CD4-positive, alpha-beta T cell treated with Interferon alpha-2 for 1 hour (primary cell): ENCODE results near the gene GNAQ.
"Not testable (repeated sequence)": the region's sequence is repeated elsewhere in the genome, so short reads cannot be mapped to it uniquely, and the experiment has no call there.

Source experiments
- DNase-seq, 2 donors: peaks; one replicate each; pipeline ENCODE4 v3.0.0-alpha.2; 2020 to 2022

The GNAQ gene

DNA sequence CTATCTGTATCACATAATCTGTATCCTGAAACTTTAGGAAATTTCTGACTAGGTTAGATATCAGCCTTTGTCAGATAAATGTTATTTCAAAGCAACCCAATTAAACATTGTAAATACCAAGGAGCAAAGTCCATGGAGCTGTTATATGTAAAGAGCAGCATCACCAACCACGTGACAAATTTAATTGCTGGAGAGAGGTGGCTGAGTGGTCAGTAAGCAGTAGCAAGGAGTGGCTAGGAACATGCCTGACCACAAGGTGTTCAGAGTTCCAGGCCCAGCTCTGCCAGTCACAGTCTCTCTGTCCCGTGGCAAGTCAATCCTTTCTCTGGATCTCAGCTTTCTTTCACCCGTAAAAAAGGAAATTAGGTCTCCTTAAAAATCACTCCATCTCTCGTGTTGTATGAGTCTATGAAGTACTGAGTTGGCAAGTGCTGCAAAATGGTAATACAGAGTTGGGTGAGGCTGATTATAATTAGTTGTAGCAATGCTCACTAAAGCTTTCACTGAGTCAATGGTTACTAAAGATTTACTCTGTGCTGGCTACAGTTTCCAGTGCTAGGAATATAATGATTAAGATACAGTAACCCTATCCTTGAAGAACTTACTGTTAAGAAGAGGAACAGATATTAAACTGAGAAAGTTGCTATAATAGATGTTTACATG is 166.1 kb downstream of the GNAQ start:
- DNase-seq = no peak

DNA sequence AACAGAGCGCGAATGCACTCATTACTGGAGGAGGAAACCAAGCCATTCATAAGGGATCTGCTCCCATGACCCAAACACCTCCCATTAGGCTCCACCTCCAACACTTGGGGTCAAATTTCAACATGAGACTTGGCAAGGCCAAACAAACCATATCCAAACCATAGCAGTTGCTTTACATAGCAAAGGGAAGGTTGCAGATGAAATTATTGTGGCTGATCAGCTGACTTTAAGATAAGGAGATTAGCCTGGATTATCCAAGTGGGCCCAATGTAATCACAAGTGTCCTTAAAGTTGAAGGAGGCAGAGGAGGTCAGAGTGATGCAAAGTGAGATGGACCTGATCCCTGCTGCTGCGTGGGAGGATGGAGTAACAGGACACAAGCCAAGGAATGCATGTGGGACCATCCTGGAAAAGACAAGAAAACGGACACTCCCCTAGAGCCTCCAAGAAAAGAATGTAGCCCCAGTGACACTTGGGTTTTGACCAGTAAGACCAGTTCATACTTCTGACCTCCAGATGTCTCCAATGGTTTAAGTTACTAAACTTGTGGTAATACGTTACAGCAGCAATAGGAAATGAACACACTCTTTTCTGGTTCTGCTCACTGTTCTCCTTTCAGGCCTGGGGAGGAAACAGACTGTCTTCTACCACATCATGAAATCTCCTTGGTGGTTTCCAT is 167.3 kb downstream of the GNAQ start:
- DNase-seq = peak in 1 of 2 donors; percentile 7

DNA sequence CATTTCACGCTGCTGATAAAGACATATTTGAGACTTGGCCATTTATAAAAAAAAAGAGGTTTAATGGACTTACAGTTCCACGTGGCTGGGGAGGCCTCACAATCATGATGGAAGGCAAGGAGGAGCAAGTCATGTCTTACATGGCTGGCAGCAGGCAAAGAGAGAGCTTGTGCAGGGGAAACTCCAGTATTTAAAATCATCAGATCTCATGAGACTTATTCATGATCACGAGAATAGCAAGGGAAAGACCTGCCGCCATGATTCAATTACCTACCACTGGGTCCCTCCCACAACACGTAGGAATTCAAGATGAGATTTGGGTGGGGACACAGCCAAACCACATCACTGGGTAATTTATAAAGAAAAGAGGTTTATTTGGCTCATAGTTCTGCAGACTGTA is 168.0 kb downstream of the GNAQ start:
- DNase-seq = not testable (repeated sequence)

DNA sequence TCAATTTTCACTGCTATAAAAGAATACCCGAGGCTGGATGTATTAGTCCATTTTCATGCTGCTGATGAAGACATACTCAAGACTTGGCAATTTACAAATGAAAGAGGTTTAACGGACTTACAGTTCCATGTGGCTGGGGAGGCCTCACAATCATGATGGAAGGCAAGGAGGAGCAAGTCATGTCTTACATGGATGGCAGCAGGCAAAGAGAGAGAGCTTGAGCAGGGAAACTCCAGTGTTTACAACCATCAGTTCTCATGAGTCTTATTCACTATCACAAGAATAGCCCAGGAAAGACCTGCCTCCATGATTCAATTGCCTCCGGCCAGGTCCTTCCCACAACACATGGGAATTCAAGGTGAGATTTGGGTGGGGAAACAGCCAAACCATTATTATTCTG is 170.7 kb downstream of the GNAQ start:
- not testable (repeated sequence) for DNase-seq

DNA sequence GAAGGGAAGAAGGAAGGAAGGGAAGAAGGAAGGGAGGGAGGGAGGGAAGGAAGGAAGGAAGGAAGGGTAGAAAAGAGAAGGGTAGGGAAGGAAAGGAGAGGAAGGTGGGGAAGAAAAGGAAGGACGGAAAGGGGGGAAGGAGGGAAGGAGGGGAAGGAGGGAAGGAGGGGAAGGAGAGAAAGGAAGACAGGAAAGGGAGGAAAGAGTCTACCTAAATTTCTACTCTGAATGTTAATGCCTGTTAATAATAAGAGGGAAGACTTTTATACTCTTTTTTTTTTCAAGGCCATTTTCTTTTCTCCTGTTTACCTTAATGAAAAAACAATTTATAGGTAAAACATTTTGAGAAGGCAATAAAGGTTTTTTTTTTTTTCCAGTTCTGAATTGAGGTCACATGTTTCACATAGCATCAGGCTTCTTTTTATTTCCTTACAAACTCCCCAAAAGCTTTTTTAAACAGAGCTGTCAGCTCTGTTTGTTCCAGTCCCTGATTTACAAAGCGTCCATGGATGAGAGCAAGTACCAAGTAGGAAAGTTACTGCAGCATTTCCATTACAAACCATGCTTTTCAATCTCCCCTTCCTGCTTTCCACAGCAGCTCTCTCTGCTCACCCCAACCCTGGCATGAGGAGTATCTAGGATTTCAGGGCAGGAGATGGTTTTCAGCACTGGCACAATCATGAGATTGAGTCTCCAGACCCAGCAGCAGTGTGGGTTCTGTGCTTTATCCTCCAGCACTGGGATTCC is 173.9 kb downstream of the GNAQ start:
- DNase-seq = no peak

DNA sequence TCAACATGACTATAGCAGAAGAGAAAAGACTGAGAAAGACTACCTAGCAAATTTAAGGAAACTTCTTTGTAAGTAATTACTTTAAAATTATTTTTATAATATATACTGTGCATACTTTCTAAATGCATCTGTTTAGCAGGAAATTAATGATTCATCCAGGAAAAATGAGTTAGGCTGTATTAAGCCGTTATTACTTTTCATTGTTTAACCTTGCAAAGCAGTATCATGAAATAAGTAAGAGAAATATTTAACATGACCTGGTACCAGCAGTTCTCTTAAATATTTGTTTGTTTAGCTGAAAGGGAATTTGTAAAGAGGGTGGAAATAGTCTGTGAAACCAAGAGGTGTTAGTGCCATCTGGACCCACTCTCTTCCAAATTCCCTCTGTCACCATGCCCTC is 175.0 kb downstream of the GNAQ start:
- DNase-seq = no peak

DNA sequence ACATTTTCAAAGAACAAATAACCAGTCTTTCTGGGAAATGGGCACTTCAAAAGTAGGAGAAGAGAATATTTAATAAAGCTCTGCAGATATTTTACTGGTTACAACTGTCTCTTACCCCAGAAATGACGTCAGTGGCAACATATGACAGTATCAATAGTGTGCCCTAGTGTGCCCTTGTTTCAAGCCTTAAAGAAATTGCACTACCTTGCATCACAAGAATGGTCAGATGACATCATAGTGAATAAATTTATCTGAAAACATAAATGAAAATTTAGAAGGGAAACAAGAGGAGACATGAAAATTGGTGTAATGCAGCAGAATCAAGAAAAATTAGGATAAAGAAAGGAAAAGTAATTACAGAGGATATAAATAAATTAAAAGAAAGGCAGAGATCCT is 176.7 kb downstream of the GNAQ start:
- no peak for DNase-seq

DNA sequence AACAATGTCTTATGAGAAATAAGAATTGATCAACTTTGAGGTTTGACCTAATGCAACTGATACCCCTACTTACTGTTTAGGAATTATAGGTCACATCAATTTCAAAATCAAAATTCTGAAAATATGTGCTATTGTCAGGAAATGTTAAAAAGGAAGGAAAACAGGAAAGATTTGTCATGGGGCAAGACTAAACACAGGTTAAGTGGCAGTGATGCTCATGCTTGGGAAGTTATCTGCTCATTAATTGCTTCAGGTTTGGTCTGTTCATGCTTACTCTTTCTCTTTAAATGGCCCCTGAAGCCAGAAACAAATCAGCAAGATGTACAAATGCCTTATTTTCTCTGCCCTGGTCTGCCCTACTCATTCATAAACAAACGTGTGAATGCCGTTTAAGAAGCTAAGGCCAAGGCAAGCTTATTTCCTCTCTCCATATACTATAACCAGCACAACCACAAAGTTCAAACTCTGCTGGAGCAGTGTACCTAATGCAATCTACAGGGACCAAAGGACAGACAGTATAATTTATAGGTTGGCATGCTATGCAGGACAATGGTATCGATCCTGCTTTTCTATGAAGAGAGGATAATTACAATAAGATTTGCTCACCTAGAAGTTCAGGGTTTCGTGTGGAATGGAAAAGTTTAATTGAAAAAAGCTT is 177.2 kb downstream of the GNAQ start:
- no peak for DNase-seq

DNA sequence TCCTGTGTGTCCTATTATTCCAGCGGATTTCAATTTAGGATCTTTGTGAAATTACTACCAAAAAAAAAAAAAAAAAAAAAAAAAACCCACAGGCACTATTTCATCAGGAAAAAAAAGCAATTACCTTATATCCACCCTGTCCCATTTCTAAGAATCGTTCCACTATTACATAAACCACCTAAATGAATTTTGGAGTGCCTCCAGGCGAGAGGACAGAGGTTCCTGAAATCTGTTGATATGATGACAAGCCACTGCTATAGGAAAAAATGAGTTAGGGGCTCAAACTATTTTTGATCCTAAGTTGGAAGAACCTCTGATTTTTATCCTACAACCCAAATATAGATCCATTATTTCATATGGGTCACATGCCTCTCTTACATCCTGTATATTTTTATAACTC is 177.9 kb downstream of the GNAQ start:
- no peak for DNase-seq

DNA sequence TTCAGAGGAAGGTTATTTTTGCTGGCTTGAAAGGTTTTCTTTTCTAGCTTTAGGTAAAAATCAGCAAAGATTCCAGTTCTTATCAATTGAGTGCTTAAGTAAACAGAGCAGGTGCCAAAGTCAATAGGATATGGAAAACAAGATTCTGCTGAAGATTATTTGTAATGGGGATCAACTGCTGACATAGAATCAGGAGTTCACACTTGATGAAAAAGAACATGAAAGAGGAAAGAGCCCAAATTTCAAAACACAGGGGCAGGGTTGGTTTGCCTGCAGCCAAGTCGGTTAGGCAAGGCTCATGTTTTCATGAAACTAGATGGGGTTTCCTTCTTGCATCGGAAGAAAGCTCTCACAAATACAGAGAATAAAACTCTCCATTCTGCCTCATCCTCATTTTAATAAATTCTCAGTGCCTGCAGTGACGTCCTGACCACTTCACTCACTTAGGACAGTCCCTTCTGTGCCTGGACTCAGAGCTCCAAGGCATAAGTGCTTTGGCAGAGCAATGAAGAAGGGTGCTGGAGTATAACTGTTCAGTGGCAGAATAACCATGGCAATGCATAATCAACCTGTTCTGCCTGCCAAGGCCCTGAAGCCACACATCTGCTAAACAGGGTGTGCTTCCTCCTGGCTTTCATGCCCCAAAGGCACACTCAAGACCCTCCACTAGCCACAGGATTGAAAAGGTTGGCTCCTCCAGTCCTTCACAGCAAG is 179.6 kb downstream of the GNAQ start:
- no peak for DNase-seq

DNA sequence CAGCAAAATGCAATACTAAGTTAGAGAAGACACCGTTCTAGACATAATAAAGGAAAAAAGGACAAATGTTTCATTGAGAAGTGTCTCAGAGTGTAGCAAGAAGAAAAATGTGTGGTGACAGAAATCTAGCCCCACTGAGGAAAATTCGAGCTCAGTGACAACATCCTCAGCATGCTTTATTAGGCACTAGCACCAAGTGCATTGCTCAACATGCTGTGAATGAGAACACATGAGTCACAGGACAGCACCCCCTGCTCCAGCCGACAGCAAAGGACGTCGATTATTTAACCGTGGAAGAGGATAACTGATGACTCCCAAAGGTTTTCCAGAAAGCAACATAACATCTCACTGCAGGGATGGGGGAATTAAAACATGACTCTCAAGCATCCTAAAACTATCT is 182.7 kb downstream of the GNAQ start:
- DNase-seq = peak in 1 of 2 donors; percentile 32

DNA sequence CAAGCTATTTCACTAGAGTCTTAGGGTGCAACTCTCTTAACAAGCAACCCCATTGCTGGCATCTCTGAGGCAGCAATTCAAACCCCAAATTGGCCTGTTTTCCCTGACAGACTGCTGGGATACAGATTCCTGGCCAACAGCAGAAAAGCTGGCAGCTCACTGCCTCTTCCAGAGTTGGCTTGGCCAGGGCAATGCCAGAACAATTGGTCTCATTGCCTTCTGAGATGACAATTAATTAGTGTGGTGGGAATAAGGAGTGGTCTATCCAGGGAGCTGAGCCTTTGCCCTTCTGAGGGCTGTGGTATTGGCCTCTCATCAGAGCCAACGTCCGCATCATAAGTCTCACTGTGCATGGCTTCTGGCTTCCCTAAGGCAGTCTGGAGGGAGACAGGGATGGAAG is 183.2 kb downstream of the GNAQ start:
- DNase-seq = no peak

DNA sequence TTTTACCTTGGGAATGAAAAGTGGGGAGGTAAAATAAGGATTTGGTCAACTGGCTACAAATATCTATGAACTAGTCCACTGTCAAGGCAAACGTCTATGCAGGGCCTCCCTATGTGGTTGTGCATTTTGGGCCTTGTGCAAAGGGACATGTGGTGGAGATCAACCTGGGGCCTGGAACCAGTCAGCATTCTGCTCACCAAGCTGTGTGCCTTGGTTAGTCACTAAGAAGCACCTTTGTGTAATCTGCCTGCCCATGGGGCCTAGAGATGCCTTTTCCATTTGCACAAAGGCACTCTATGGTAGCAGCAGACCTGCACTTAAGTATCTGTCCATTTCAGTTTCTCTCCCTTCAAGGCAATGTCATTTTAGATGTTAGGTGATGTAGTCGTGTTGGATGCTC is 184.0 kb downstream of the GNAQ start:
- DNase-seq = no peak

DNA sequence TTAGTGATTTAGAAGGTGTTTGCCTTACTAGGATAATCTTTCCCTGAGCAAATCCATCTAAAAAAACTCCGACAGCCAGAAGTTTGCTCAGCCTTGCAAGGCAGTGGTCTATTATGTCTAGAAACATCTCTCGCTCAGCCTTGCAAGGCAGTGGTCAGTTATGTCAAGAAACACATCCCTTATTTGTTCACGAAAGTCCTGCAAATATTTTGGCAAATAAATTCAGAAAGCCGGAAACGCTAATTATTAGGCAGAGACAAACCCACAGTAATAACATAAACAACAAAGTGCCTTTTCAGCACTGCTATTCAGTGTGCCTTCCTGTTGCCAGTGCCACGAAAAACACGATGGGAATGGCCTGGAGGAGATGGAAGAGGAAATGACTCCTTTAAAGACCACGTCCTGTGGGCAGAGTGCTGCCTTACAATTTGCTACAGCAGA is 184.5 kb downstream of the GNAQ start:
- DNase-seq = no peak

DNA sequence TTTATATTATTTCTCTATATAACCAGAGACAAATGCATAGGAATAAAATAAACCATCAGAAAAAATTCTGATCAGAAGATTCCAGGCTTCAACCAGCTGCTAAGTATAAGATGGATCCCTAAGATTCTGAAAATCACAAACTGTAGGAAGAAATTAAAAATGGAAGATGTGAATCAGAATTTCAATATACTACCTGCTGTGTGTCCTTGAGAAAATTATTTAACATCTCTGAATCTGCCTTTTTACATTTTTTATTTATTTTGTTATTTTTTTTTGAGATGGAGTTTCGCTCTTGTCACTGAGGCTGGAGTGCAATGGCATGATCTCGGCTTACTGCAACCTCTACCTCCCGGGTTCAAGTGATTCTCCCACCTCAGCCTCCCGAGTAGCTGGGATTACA is 187.2 kb downstream of the GNAQ start:
- no peak for DNase-seq

DNA sequence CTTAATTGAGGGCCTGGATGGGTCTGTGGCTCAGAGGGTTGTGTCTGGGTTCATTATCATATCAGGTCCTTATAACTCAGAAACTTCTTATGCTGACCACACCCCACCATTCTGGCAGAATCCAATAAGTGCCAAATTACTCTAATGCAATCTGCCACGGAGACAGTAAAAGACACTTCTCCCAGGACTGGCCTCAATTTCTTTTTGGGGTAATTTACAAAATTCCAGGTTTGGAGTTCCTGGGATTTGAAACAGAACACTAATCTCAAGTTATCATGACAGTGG is 187.8 kb downstream of the GNAQ start:
- DNase-seq = no peak

DNA sequence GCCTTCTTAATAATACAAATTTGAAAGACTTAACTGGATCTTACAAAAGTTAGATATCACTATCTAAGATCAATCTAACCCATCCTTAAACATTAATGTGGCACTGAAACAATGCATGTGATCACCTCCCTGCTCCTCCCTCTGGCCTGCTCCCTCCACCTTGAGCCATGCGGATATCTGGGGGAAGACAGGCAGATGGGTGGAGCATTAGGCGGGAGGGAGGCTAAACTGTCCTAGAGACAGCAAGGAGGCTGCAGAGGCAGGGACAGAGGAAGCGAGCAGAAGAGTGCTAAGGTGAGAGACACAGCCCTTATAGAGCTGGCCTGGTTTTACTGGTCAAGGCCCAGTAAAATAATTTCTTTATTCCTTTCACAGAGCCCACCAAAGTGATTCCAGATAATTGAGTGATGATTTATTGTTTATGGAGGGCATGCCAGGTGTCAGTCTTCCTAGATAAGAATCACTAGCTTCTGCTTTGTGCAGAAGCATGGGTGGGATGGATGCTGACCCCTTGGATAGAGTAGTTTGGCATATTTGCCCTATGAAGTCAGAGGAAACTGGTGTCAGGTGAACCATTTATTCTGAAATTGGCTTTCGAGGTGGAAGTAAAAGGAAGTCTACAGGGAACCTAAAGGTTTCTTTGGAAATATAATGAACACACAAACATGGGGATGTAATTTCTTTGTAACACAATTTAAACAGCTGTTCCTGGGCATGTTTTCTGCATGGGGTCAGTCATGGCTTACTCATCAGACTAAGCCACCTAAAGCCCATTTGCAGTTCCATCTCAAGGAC is 188.3 kb downstream of the GNAQ start:
- no peak for DNase-seq

DNA sequence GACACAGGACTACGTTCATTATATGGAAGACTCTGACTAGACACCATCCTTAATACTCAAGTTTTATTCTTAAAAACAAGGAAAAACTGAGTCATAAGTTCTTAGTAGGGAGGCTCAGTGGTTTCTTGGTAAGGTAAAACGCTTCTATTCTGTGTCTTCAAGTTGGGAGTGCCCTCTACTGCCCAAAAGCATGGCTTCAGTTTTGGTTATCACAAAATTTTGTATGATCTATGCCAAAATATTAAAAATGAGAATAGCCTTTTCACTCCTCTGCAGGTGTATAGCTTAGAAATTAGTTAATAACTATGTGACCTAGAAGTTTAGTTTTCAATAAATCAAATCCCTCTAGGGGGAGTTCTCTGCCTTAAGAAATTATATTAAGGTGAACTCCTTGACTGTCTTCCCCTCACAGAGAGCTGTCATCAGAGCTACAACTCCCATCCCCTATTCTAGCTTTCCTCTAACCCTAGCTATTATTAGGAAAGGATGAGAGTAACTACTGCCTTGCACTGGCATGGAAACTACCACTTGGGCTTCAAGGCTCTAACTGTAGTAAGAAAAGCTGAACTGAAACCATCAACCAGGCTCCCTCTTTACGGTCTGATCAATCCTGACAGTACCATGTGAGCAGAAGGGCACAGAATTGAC is 189.7 kb downstream of the GNAQ start:
- peak in 1 of 2 donors; percentile 17 for DNase-seq

DNA sequence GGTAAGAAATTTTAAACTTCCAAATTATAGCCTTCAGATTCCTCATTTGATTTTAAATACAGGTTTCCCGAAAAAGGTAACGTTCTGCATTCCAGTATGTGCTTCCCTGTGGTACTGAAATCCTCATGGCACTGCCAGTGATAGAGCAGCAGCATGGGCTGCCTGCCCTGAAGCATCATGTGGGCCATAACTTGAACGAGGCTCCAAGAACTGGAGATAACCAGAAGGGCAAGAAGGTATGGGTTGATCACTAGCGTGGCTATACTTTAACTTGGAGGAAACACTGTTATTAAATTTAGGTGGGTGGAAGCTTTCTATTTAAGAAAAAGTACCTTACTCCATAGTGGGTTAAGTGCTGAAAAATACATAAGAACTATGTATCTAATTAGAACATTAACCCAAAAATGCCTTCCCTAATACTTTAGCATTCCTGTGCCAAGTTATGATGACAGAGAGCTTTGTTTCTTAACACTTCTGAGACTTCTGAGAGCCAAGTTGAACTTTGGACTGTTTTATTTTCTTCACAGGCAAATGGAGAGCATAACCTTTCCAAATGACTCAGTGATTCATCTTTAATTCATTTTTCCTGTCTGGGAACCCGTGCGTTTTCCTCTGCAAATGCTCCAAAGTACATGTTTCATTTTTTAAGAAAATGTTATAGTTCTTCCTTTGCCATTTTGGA is 192.0 kb downstream of the GNAQ start:
- DNase-seq = no peak

DNA sequence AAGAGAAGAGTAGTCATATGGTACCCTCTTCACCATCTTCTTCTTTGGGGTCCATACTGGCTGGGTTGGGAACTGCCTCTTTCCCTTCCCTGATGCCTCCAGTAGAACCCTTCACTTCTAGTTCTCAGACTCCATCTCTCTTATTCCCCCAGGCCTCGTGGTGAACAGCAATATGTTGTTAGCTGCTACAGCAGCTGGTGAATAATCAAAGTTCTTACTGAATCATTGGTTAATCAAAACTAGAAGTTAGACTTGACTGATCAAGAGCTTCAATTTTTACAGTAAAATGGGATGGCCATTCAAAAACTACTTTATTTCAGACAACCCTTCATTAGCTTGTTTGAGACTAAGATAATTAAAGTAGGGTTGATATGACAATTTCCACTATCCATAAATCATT is 192.6 kb downstream of the GNAQ start:
- DNase-seq = no peak

DNA sequence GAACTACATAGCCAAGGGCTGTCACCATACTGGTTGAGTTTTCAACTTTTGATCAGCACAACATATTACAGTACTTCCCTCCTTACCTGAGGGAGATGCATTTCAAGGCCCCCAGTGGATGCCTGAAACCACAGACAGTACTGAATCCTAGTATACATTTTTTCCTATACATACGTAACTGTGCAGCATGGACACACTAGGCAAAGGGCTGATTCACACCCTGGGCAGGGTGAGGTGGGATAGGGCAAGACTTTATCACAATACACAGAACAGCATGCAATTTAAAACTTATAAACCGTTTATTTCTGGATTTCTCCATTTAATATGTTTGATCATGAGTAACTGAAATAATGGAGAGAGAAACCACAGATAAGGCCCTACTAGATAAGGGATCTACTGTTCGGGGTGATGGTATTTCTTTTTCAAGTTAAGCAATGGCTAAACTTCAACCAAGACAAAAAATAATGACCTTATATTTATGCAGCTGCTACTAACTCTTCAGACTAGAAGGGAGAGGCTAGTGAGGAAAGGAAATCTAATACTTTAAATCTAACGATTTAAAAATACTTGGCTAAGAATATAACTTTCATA is 196.6 kb downstream of the GNAQ start:
- no peak for DNase-seq
